Liver (tissue), 3 donors: ENCODE data around the gene CRISPLD2.

ENCODE experiments used
- NR2F2 ChIP-seq: IDR thresholded peaks from 2 replicates; pipeline ENCODE4 v1.6.1; 2016; ENCODE audit warnings: antibody characterized with exemption
- TF ChIP-seq, protein P1 (sequence below): fragments of 150-350 bp; IDR thresholded peaks from 2 replicates; pipeline ENCODE4 v1.5.1; 2017; ENCODE audit warnings: improper control_type of control experiment, low read depth, low read length; ENCODE audit not compliant: missing input control
- donor health status: healthy.
- donor health status: healthy.

DNA sequence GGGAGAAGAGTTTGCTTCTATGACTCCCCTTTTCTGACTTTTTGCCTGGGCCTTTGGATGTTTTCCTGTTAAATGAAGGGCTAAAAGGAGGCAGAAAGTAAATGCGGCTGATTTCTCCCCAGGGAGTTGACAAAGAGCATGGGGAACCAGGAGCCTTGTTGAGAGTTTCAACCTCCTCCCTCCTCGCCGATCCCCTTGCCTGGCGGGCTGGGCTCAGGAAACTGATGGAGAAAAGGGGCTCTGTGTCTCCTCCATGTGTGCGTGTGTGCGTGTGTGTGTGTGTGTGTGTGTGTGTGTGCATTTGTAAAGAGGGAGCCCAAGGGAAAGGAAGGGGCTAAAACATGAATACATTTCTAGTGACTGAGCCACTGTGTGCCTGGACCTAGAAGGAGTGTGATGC is 97.1 kb downstream of the CRISPLD2 start:
- no peak for TF ChIP-seq NR2F2
- TF ChIP-seq, protein P1, sequence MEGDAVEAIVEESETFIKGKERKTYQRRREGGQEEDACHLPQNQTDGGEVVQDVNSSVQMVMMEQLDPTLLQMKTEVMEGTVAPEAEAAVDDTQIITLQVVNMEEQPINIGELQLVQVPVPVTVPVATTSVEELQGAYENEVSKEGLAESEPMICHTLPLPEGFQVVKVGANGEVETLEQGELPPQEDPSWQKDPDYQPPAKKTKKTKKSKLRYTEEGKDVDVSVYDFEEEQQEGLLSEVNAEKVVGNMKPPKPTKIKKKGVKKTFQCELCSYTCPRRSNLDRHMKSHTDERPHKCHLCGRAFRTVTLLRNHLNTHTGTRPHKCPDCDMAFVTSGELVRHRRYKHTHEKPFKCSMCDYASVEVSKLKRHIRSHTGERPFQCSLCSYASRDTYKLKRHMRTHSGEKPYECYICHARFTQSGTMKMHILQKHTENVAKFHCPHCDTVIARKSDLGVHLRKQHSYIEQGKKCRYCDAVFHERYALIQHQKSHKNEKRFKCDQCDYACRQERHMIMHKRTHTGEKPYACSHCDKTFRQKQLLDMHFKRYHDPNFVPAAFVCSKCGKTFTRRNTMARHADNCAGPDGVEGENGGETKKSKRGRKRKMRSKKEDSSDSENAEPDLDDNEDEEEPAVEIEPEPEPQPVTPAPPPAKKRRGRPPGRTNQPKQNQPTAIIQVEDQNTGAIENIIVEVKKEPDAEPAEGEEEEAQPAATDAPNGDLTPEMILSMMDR, result no peak
